Measurements from ENCODE around the gene THOC7. TPM values are rescaled to one million over a fixed set of nuclear protein-coding genes. Genes with fewer than 3 reads are reported as not detected.

THOC7 gene
- total RNA-seq, 1 donor from 2014 or later, result 52.6 TPM

DNA sequence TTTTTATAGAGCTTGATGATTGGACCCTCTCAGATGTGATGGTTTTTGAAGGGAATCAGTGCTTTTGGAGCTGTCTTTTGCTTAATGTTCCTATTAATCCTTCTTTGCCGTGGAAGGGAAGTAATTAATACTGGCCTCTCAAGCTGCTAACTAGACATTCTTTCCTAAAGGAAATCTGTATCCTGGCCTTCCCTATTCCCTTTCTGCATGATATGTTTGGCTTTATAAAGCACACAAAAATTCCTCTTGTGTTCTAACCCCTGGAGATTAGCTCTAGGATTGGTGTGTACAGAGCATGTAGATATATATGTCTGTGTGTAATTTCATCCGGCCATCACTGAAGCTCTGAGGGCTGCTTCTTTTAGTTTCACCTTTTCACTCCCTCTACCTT is 7.0 kb upstream of the THOC7 start:
- Mint-ChIP-seq H3K36me3 (ENCODE audit: insufficient read depth) (peaks cover 8% of the 10 kb centered on the region), H3K27me3 (no peaks in the 10 kb centered on the region), H3K27ac (no peak overlapping the region), H3K9me3 (ENCODE audit: low read depth) (no peaks in the 10 kb centered on the region), H3K4me1 (ENCODE audit: low read depth) (peaks cover 16% of the 10 kb centered on the region), H3K4me3 (ENCODE audit: low read depth) (no peak overlapping the region)
- TF ChIP-seq, protein P1, sequence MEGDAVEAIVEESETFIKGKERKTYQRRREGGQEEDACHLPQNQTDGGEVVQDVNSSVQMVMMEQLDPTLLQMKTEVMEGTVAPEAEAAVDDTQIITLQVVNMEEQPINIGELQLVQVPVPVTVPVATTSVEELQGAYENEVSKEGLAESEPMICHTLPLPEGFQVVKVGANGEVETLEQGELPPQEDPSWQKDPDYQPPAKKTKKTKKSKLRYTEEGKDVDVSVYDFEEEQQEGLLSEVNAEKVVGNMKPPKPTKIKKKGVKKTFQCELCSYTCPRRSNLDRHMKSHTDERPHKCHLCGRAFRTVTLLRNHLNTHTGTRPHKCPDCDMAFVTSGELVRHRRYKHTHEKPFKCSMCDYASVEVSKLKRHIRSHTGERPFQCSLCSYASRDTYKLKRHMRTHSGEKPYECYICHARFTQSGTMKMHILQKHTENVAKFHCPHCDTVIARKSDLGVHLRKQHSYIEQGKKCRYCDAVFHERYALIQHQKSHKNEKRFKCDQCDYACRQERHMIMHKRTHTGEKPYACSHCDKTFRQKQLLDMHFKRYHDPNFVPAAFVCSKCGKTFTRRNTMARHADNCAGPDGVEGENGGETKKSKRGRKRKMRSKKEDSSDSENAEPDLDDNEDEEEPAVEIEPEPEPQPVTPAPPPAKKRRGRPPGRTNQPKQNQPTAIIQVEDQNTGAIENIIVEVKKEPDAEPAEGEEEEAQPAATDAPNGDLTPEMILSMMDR (IDR thresholded peaks at IDR 0.05; ENCODE audit: unreplicated experiment), result no peak
- no peak for DNase-seq (ENCODE audit: low spot score, unreplicated experiment)

DNA sequence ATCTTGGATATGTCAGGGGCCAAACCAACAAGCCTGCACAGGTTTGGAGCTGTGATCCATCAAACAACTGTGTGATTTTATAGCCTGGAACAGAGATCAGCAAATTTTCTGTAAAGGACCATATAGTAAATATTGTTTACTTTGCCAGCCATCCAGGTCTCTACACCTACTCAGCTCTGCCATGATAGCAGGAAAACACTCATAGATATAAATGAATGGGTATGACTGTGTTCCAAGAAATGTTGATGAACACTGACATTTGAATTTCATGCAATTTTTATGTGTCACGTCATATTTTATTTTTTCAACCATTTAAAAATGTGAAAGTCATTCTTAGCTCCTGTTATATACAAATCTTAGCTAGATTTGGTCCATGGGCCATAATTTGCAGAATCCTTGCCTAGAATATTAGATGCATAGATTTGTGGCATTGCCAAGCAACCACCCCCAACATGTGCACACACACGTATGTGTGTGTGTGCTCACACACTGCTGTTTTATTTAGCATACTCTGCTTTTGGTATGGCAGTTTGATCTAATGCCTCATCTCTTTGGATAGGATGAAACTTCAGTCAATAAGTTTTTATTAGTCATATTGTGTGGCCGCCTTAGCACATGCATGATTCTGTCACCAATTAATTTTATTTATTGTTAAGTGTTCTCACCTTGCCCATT is 6.5 kb upstream of the THOC7 start:
- Mint-ChIP-seq H3K27me3 (no peaks in the 10 kb centered on the region), H3K27ac (no peak overlapping the region), H3K36me3 (ENCODE audit: insufficient read depth) (peaks cover 10% of the 10 kb centered on the region), H3K9me3 (ENCODE audit: low read depth) (no peaks in the 10 kb centered on the region), H3K4me1 (ENCODE audit: low read depth) (peaks cover 16% of the 10 kb centered on the region), H3K4me3 (ENCODE audit: low read depth) (no peak overlapping the region)
- TF ChIP-seq, protein P1 (IDR thresholded peaks at IDR 0.05; ENCODE audit: unreplicated experiment), result no peak
- no peak for DNase-seq (ENCODE audit: low spot score, unreplicated experiment)

DNA sequence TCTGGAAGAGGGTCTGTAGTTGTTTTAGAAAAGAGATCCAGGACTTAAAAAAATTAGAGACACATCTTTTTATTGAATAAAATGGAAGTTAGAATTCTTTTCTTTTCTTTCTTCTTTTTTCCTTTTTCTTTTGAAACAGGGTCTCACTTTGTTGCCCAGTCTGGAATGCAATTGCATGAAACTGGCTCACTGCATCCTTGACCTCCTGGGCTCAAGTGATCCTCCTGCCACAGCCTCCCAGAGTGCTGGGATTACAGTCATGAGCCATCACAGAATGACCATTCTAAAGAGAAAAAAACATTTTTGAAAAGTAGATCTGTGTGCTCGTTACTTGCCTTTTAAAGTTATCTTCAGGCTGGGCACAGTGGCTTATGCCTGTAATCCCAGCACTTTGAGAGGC is 3.6 kb upstream of the THOC7 start:
- H3K27me3 Mint-ChIP-seq, result no peaks in the 10 kb centered on the region
- H3K36me3 Mint-ChIP-seq (ENCODE audit: insufficient read depth), result peaks cover 10% of the 10 kb centered on the region
- no peak for DNase-seq (ENCODE audit: low spot score, unreplicated experiment)
- H3K27ac Mint-ChIP-seq, result no peak overlapping the region
- no peak overlapping the region for H3K4me3 Mint-ChIP-seq (ENCODE audit: low read depth)
- H3K9me3 Mint-ChIP-seq (ENCODE audit: low read depth), result no peaks in the 10 kb centered on the region
- TF ChIP-seq, protein P1 (IDR thresholded peaks at IDR 0.05; ENCODE audit: unreplicated experiment), result no peak
- peaks cover 23% of the 10 kb centered on the region for H3K4me1 Mint-ChIP-seq (ENCODE audit: low read depth)

DNA sequence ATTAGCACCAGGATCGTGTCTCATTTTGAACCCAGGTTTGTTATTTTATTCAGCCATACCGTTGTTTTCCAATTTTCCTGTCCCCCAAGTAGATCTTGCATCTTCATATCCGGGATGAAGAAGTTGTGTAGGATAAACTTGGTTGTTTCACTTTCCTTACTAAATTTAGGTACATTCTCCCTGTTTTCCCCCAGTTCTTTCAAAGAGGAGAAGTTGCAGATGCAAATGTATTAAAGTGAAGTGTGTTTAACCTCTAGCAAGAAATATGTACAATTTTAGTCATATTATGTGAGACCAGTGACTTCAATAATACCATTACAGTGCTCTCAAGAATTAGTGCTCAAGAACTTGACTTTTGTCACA is 1.3 kb upstream of the THOC7 start:
- Mint-ChIP-seq H3K27ac (peak overlapping the region; percentile 96), H3K9me3 (ENCODE audit: low read depth) (no peaks in the 10 kb centered on the region), H3K36me3 (ENCODE audit: insufficient read depth) (peaks cover 10% of the 10 kb centered on the region), H3K4me3 (ENCODE audit: low read depth) (peak overlapping the region; percentile 90), H3K27me3 (no peaks in the 10 kb centered on the region), H3K4me1 (ENCODE audit: low read depth) (peaks cover 24% of the 10 kb centered on the region)
- TF ChIP-seq, protein P1 (IDR thresholded peaks at IDR 0.05; ENCODE audit: unreplicated experiment), result no peak
- no peak for DNase-seq (ENCODE audit: low spot score, unreplicated experiment)

DNA sequence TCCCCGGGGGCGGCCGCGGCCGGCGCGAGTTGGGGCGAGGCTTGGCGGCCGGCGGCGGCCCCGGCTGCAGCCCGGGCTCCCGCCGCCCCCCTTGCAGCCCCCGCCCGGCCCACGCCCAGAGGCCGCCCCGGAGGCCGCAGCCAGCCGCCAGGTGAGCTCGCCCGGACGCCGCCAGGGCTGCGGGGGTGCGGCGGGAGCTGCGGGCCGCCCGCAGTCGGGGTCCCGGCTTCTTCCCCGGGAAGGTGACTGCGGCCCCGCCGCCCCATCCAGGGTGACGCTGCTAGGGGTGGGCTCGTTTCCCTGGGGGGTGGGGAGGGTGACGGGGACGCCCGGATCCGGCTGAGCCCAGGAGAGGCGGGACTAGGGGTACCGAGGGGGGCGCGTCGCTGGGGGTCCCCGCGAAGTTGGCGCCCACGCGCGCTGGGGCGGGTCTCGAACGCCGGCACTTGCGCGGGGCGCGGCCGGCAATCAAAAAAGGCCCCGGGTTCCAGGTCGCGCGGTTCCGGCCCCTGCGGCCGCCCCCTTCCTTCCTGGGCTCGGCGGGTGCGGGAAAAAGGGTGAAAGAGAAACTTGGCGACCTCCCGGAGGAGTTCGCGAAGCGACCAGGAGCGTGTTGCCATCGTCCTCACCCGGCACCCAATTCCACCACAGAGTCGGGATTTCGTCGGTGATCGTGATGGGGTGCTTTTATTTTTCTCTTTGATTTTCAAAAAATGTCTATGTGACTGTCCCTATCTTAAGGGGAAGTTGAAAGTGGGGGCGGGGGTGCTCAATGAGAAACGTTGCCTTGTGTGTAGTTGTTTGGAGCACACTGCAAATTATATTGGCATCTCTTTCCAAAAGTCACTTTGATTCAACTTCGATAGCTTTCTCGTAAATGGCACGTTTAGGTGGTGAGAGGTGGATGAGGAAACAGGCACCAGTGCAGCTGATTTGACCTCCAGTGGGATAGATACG is 681 bp upstream of the THOC7 start:
- Mint-ChIP-seq H3K36me3 (ENCODE audit: insufficient read depth) (peaks cover 10% of the 10 kb centered on the region), H3K27me3 (no peaks in the 10 kb centered on the region), H3K27ac (peak overlapping the region; percentile 96), H3K9me3 (ENCODE audit: low read depth) (no peaks in the 10 kb centered on the region), H3K4me1 (ENCODE audit: low read depth) (peaks cover 29% of the 10 kb centered on the region), H3K4me3 (ENCODE audit: low read depth) (peak overlapping the region; percentile 90)
- TF ChIP-seq, protein P1 (IDR thresholded peaks at IDR 0.05; ENCODE audit: unreplicated experiment), result no peak
- peak; percentile 37 for DNase-seq (ENCODE audit: low spot score, unreplicated experiment)
